Measurements from ENCODE around the gene NEDD9.

NEDD9 gene

GRCh38 chr6:11276228-11276627 lies 43.8 kb upstream of the NEDD9 start:
- H3K27ac ChIP-seq, result no peak overlapping the region
- TF ChIP-seq ZFX (IDR thresholded peaks at IDR 0.05), result no peak
- TF ChIP-seq, protein P1, sequence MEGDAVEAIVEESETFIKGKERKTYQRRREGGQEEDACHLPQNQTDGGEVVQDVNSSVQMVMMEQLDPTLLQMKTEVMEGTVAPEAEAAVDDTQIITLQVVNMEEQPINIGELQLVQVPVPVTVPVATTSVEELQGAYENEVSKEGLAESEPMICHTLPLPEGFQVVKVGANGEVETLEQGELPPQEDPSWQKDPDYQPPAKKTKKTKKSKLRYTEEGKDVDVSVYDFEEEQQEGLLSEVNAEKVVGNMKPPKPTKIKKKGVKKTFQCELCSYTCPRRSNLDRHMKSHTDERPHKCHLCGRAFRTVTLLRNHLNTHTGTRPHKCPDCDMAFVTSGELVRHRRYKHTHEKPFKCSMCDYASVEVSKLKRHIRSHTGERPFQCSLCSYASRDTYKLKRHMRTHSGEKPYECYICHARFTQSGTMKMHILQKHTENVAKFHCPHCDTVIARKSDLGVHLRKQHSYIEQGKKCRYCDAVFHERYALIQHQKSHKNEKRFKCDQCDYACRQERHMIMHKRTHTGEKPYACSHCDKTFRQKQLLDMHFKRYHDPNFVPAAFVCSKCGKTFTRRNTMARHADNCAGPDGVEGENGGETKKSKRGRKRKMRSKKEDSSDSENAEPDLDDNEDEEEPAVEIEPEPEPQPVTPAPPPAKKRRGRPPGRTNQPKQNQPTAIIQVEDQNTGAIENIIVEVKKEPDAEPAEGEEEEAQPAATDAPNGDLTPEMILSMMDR (conservative IDR thresholded peaks at IDR 0.05), result no peak

GRCh38 chr6:11275598-11275997 lies 43.1 kb upstream of the NEDD9 start:
- H3K27ac ChIP-seq, result no peak overlapping the region
- TF ChIP-seq, protein P1 (conservative IDR thresholded peaks at IDR 0.05), result no peak
- no peak for TF ChIP-seq ZFX (IDR thresholded peaks at IDR 0.05)

- TF ChIP-seq ZFX (IDR thresholded peaks at IDR 0.05), result no peak
- TF ChIP-seq, protein P1 (conservative IDR thresholded peaks at IDR 0.05), result no peak
- peak overlapping the region; percentile 32; the same call in 1 of the 2 replicates for H3K27ac ChIP-seq
Observed at GRCh38 chr6:11273406-11274065, 41.1 kb upstream of the NEDD9 start.

GRCh38 chr6:11272491-11273192 lies 40.2 kb upstream of the NEDD9 start:
- TF ChIP-seq ZFX (IDR thresholded peaks at IDR 0.05), result no peak
- TF ChIP-seq, protein P1 (conservative IDR thresholded peaks at IDR 0.05), result no peak
- H3K27ac ChIP-seq, result peak overlapping the region; percentile 32; the same call in 1 of the 2 replicates

DNA sequence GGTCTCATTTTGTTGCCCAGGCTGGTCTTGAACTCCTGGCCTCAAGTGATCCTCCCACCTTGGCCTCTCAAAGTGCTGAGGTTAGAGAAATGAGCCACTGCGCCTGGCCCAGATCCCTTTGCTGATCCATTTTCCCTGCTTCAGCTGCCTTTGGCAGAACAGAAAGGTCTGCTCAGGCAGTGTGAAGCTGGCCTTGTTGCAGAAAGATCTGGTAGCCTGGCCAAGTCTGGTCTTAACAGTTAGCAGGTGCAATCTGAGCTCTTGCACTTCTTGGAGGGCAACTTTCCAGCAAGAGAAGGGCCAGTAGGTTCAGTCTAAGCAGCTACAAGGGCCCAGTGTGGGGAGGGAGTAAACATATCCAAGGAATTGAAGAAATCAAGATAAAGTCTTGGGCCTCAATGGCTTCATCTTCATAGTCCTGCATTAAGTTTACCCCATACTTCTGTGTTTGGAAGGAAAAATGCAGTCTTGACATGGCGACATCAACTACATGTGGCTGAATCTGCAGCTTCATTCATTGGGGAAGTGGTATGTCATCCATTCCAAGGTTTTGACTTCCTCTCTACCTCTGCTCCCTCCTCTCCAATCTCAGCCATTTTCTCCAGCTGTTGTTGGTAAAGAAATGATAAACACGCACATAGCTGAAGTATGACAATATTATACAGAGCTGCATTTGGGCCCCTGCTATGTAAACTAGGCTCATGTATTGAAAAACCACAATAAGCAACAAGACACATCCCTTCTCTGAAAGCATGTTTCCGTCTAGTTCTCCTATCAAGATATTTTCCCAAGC lies 39.0 kb upstream of the NEDD9 start:
- peak overlapping the region; percentile 36 for H3K27ac ChIP-seq
- TF ChIP-seq, protein P1 (conservative IDR thresholded peaks at IDR 0.05), result no peak
- TF ChIP-seq ZFX (IDR thresholded peaks at IDR 0.05), result no peak

DNA sequence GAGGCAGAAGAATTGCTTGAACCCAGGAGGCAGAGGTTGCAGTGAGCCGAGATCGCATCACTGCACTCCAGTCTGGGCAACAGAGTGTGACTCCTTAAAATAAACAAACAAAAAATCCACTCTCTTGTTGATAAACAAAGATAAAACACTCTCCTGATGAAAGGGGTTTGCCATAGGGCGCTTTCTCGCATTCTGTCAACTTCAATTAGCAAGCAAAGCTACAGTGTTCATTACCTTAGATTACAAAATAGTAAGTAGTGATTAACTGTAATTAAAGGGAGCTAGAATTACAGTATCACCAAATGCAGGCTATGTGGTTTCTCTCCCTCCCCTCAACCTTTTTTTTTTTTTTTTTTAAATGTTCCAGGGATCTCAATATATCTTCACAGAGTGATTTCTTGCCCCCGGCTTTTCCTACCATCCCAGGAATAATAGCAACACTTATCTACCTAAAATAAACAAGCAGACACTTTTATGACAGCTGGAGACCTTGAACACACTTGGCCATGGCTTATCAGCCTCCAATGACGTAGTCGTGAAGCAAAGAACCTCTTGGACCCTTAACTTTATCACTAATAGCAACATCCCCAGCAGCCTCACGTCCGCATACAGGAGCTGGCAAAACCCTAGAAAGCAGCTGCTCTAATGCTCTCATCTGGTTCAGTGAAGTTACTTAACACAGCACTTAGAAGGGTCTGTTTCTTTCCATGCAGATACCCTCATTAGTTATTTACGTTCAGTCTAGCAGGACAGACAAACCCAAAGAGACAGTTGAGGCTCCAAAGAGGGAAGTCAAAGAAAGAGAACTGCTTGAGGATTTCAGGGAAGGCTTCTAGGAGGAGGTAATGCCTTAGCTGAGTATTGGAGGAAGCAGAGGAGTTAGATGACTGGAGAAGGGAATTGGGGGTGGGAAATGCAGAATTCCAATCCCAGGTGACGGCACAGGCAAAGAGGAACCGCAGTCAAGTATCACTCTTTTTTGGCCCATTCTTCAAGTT lies 37.9 kb upstream of the NEDD9 start:
- peak overlapping the region; percentile 36 for H3K27ac ChIP-seq
- TF ChIP-seq, protein P1 (conservative IDR thresholded peaks at IDR 0.05), result no peak
- TF ChIP-seq ZFX (IDR thresholded peaks at IDR 0.05), result no peak
